DMS153 treated with DMSO at 0.1 percent for 48 hours (cell line): Measurements from ENCODE around the gene KRTAP1-5.
"Not testable (repeated sequence)": the region's sequence is repeated elsewhere in the genome, so short reads cannot be mapped to it uniquely, and the experiment has no call there.

Experiments
- DNase-seq: peaks from one replicate; lab custom pipeline; 2025; ENCODE audit not compliant: unreplicated experiment; lab: John Stamatoyannopoulos, UW

The KRTAP1-5 gene

GRCh38 chr17:41009301-41009760 is 17.7 kb downstream of the KRTAP1-5 start:
- peak; percentile 31 for DNase-seq

DNA sequence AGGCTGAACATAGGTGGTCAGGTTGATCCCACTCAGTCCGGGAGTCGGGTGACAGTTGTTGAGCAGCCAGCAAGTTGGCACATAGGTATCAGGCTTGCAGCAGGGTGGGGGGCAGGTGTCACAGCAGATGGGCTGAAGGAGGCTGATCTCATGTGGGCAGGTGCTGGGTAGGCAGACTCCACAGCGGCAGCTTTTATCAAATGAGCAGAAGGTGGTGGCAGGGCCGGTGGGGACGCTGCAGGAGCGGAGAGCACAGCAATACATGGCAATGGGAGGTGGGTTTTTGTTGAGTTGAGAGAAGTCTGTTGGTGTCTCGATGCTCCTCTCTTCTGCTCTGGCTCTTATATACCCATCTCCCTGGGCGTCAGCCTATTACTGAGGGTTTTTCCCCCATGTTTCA is 18.2 kb downstream of the KRTAP1-5 start, which contains the start of gene KRTAP3-1:
Gene KRTAP3-1, minus strand, starts transcription at position 318 of the 400 bp plus-strand sequence. Its CDS starts 54 bp downstream, at position 264.
- no peak for DNase-seq

DNA sequence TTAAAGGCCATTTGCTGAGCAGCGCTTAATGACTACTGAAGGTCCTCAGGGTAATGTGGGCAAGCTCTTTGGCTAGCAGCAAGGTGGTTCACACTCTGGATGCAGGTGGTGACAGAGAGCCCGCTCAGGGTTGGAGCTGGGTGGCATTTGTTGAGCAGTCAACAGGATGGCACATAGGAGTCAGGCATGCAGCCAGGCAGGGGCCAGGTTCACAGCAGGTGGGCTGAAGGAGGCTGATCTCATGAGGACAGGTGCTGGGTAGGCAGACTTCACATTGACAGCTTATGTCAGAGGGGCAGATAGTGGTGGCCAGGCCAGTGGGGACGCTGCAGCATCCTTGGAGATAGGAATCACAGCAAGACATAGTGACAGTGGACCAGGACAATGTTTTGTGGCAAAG is 22.6 kb downstream of the KRTAP1-5 start:
- DNase-seq, result no peak

DNA sequence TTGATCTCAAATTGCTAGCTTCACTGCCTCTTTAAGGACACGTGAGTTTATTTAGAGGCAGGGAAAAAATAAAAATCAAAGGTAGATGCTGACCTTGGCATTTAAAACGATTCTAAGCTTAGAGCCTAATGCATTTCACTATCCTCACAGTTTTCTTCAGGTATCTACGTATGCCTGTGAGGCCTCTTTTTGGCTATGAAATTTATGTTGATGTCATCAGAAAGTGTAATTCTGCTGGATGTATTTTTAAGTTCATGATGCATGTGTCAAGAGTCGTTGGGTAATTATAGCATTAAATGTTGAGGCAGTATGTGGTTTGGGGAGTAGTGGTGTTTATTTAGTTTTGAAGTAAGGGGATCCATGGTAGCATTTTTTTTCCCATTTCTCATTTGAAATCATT is 23.1 kb downstream of the KRTAP1-5 start:
- no peak for DNase-seq

GRCh38 chr17:41002814-41003213 is 24.2 kb downstream of the KRTAP1-5 start:
- no peak for DNase-seq

DNA sequence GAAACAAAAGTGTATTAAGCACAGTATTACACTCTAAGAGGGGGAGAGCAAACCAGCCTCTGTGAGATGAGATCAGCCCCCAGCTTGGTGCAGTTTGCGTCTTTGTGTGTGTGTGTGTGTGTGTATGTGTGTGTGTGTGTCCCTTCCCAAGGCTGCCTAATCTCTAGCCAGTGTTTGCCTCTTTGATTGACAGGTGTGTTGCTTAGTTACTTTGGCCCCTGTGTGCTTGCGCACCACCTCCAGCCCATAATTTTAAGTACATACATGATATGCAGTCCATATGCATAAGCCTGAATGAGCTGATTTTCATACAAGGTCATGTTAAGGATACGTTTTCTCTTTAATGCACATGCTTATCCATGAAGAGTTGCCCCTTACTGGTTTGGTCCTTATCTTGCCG is 25.2 kb downstream of the KRTAP1-5 start:
- no peak for DNase-seq

DNA sequence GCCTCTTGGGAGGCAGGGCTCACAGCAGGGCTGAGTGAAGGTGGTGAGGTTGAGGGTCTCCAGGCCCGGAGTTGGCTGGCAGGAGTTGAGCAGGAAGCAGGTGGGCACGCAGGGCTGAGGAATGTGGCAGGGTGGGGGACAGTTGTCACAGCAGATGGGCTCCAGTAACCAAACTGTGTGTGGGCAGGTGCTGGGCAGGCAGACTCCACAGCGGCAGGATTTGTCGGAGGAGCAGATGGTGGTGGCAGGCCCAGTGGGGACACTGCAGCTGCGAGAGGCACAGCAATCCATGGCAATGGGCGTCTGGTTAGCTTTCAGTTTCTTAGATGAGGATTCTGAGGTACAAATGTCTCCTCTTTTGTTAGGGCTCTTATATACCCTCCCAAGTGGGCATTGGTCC is 27.4 kb downstream of the KRTAP1-5 start, which contains the start of gene KRTAP3-2:
Gene KRTAP3-2, minus strand, starts transcription at position 344 of the 400 bp plus-strand sequence. Its CDS starts 53 bp downstream, at position 291.
- DNase-seq, result not testable (repeated sequence)

GRCh38 chr17:40997361-40997760 is 29.6 kb downstream of the KRTAP1-5 start:
- DNase-seq, result no peak

- DNase-seq, result no peak
Measured at GRCh38 chr17:40996829-40997228, 30.2 kb downstream of the KRTAP1-5 start.

DNA sequence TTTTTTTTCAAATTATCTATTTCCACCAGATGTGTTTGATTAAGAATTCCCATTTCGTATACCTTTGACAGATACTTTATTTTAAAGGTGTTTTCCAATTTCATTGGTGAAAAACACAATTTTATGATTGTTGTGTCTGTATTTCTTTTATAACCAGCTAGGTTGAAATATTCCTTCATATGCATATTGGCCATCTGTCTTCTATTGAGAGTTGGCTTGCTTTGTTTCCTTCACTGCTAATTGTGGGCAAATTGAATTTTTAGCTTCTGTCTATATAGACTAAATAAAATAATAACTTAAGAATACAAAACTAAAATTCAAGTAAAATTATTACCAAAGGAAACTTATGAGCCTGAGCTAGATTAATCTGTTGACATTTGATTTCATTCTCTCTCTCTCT is 31.9 kb downstream of the KRTAP1-5 start:
- DNase-seq, result no peak

DNA sequence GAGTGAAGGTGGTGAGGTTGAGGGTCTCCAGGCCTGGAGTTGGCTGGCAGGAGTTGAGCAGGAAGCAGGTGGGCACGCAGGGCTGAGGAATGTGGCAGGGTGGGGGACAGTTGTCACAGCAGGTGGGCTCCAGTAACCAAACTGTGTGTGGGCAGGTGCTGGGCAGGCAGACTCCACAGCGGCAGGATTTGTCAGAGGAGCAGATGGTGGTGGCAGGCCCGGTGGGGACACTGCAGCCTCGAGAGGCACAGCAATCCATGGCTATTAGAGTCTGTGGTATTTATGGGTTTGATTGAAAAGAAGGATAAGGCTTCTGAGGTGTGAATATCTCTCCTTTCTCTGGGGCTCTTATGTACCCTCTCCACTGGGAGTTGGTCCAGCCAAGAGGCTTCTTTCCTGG is 33.2 kb downstream of the KRTAP1-5 start, which contains the start of gene KRTAP3-3:
Gene KRTAP3-3, minus strand, starts transcription at position 326 of the 400 bp plus-strand sequence. Its CDS starts 67 bp downstream, at position 259.
- DNase-seq, result peak; percentile 78

- DNase-seq, result no peak
Measured at GRCh38 chr17:40993084-40993483, 33.9 kb downstream of the KRTAP1-5 start.

- DNase-seq, result no peak
Measured at GRCh38 chr17:40992666-40993065, 34.3 kb downstream of the KRTAP1-5 start.

GRCh38 chr17:40986920-40987319 is 40.1 kb downstream of the KRTAP1-5 start:
- no peak for DNase-seq

DNA sequence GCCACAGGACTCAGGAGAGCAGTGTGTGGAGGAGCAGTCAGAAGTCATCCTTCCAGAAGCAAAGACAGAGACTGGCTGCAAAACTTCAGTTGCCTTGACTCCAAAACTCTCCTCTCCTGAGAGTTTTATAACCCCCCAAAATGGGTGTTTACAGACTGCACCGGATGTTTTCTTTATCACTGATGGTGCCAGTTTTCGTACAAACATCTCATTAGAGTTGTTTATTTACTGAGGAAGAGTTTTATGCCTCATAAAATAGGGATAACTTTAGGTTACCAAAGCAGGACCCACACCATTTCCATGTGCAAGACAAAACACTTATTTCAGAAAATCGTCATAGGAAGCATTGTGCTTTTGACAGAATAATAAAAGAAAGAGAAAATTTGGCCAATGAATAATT is 42.8 kb downstream of the KRTAP1-5 start, which contains the start of gene KRT40:
Gene KRT40, minus strand, starts transcription at position 101 of the 400 bp plus-strand sequence. Its CDS starts 53 bp downstream, at position 48.
- no peak for DNase-seq

DNA sequence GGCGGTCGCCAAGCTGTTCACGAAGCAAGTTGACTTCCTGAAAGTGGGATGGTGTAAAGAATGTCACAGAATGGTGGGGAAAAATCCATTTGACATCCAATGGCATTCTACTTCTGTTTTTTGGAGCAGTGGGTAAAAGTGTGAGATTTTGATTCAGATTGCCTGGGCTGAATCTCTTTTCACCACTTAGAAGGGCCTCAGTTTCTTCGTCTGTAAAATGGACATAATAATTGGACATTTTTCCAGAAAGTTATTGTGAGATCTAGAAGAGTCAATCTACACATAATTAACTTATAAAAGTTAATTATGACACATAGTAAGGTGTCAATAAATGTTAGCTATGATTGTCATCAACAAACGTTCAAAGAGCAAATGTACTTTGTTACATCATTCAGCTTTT is 45.9 kb downstream of the KRTAP1-5 start:
- DNase-seq, result no peak

- DNase-seq, result no peak
Measured at GRCh38 chr17:40980596-40980995, 46.4 kb downstream of the KRTAP1-5 start.

DNA sequence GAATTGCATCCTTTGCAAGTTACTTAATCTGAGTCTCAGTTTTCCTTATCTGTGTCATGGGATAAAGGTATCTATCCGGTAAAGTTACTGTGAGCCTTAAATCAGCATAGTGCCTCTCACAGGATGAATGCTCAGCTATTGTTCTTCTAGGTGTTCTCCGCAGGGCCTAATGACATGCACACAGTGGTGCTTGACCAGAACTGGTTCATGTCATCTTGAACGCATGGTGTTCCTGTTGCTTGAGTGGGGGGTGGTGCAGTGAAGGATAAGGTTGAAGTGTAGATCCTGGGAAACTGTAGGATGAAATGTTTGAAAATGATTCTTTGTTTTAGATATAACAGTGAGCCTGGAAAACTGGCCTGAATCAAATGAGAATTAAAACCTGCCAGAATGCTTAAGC is 46.9 kb downstream of the KRTAP1-5 start:
- no peak for DNase-seq

- no peak for DNase-seq
Measured at GRCh38 chr17:40978575-40979151, 48.3 kb downstream of the KRTAP1-5 start.
